Measurements from ENCODE around the gene CCR7.
"Not testable (repeated sequence)": the region's sequence is repeated elsewhere in the genome, so short reads cannot be mapped to it uniquely, and the experiment has no call there.

Gene CCR7

GRCh38 chr17:40597156-40597555 lies 31.9 kb upstream of the CCR7 start:
- no peak for DNase-seq

- peak; percentile 40 for DNase-seq
Observed at GRCh38 chr17:40596261-40596919, 31.1 kb upstream of the CCR7 start.

- DNase-seq, result no peak
Observed at GRCh38 chr17:40590742-40591141, 25.5 kb upstream of the CCR7 start.

DNA sequence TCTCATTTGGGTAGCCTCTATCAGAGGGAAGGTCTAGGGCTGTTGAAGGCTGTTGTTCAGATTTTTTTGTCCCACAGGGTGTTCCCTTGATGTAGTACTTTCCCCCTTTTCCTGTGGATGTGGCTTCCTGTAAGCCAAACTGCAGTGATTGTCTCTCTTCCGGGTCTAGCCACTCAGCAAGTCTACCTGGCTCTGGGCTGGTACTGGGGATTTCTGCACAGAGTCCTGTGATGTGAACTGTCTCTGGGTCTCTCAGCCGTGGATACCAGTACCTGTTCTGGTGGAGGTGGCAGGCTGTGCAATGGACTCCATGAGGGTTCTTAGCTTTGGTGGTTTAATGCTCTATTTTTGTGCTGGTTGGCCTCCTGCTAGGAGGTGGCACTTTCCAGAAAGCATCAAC lies 23.3 kb upstream of the CCR7 start:
- DNase-seq, result peak; percentile 20

DNA sequence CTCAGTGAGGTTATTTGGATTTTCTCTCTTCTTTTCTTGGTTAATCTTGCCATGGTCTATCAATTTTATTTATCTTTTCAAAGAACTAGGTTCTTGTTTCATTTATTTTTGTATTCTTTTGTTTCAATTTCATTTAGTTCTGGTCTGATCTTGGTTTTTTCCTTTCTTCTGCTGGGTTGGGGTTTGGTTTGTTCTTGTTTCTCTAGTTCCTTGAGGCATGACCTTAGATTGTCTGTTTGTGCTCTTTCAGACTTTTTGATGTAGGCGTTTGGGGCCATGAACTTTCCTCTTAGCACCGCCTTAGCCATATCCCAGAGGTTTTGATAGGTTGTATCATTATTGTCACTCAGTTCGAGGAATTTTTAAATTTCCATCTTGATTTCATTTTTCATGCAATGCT lies 21.0 kb upstream of the CCR7 start:
- DNase-seq, result not testable (repeated sequence)

GRCh38 chr17:40584950-40585349 lies 19.7 kb upstream of the CCR7 start:
- DNase-seq, result not testable (repeated sequence)

- peak; percentile 44 for DNase-seq
Observed at GRCh38 chr17:40582328-40582901, 17.1 kb upstream of the CCR7 start.

DNA sequence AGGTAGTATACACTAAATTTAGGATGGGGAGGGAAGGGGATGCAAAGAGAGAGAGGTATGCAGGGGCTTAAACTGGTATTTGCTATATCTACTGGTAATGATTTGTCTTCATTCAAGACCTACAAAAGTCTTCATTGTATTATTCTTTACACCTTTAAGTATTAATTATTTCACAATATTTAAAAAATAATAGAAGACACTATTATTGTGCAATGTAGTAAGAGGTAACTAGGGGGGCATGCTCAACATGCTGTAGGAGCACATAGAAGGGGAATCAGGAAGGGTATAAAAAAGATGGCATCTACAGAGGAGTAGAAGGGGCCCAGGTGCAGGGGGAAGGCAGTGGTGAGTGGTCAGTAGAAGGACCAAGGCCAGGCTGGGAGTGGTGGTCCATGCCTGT lies 14.9 kb upstream of the CCR7 start:
- DNase-seq, result no peak

DNA sequence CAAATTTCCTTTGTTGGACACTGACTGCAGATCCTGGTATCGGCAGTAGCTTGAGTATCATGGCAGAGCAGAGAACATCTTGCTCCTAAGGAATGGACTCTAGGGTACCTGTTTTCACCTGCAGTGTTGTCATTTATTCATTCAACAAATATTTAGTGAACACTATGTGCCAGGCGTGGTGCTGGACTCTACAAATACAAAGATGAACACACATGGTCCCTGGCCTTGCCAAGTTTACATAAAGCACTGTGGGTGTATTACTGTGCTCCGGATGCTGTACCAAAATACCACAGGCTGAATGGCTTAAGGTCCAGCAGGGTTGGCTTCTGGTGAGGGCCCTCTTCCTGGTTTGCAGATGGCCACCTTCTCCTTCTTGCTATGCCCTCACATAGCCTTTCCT lies 14.2 kb upstream of the CCR7 start:
- no peak for DNase-seq

GRCh38 chr17:40577611-40578065 lies 12.4 kb upstream of the CCR7 start:
- no peak for DNase-seq

DNA sequence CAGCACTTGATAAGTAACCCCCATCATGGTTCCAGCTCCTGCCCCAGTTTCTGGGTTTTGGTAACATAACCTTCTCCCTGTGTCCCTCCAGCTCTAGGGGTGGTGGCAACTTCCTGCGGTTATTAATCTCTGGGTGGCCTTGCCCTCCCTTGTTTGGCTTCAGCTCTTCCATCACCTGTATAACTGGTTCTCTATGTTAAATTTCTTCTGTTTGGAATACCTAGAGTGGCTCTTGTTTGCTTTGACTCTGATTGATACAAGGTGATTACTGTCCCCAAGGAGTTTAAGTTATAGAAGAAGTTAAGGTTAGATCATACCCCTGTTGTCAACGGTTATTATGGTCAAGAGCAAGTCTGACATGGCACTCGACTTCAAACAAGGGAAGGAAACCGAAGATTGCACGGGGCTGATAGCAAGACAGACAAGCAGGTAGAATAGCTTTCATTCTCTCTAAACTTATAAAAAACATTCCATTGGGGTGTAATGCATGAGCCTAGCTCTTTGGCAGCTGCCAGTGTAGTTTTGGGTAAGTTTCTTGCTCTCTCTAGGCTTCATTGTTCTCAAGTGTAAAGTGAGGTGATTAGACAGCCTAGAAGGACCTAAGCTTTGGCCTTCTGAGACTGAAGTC lies 11.0 kb upstream of the CCR7 start:
- peak; percentile 42 for DNase-seq

GRCh38 chr17:40574292-40574691 lies 9.0 kb upstream of the CCR7 start:
- DNase-seq, result no peak

DNA sequence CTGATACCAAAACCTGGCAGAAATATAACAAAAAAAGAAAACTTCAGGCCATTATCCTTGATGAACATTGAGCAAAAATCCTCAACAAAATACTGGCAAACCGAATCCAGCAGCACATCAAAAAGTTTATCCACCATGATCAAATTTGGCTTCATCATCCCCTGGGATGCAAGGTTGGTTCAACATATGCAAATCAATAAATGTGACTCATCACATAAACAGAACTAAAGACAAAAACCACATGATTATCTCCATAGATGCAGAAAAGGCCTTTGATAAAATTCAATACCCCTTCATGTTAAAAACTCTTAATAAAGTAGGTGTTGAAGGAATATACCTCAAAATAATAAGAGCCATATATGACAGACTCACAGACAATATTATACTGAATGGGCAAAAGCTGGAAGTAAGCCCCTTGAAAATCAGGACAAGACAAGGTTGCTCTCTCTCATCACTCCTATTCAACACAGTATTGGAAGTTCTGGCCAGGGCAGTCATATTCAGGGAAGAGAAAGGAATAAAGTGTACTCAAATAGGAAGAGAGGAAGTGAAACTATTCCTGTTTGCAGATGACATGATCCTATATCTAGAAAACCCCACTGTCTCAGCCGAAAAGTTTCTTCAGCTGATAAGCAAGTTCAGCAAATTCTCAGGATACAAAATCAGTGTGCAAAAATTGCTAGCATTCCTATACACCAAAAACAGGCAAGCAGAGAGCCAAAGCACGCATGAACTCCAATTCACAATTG lies 7.1 kb upstream of the CCR7 start:
- DNase-seq, result not testable (repeated sequence)

GRCh38 chr17:40568074-40568836 lies 3.0 kb upstream of the CCR7 start:
- peak; percentile 35 for DNase-seq

DNA sequence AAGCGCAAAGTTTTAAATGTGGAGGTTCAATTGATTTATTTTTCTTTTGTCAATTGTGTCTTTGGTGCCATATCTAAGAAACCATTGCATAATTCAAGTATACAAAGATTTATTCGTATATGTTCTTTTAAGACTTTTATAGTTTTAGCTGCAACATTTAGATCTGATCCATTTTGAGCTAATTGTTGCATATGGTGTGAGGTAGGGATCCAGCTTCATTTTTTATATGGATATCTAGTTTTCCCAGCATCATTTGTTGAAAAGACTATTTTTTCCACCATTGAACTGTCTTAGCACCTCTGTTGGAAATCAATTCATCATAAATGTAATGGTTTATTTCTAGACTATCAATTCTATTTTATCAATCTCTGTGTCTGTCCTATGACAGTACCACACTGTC lies 2.1 kb upstream of the CCR7 start:
- DNase-seq, result no peak

GRCh38 chr17:40565769-40566409 lies 617 bp upstream of the CCR7 start:
- DNase-seq, result no peak

- peak; percentile 52 for DNase-seq
Observed at GRCh38 chr17:40564195-40564882, 933 bp downstream of the CCR7 start.

GRCh38 chr17:40563220-40564052 lies 1.8 kb downstream of the CCR7 start:
- DNase-seq, result peak; percentile 50

GRCh38 chr17:40562838-40563219 lies 2.4 kb downstream of the CCR7 start:
- peak; percentile 38 for DNase-seq

DNA sequence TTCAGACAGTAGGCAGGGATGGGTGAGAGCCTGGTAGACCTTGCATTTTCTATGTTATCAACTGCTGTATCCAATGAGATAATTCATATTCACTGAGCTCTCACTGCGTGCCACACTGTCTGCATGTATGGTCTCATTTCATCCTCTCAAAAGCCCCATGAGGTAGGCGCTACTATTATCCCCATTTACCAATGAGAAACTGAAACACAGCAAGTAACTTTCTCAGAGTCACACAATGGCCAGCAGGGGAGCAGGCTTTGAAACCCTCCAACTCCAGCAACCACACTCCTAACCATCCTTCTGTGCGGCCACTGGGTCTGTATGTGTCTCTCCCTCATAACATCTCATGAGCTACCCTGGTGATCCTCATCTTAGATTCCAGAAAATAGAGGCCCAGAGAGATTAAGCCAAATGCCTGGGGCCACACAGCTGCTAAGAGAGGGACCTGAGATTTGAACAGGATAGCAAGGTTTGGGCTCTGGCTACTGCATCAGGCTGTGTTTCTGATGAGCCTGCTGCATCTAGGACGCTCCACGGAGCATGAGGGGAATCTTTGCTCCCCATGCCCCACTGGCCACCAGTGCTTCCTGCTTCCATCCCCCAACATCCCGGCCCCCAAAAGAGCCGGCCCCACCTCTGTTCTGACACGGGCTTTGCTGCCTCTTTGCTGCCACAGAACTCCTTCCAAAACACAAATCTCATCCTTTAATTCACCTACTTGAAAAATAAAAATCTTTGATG lies 3.2 kb downstream of the CCR7 start:
- DNase-seq, result peak; percentile 51
